Measurements from ENCODE around the gene CA5A.
"Not testable (repeated sequence)": the region's sequence is repeated elsewhere in the genome, so short reads cannot be mapped to it uniquely, and the experiment has no call there.

The CA5A gene

GRCh38 chr16:87949071-87949744, 12.9 kb upstream of the CA5A start:
- DNase-seq (ENCODE audit: low read depth in 2 of 3, low spot score in 1 of 3): no peak

GRCh38 chr16:87948735-87949070, 12.4 kb upstream of the CA5A start:
- DNase-seq (ENCODE audit: low read depth in 2 of 3, low spot score in 1 of 3): no peak

GRCh38 chr16:87948119-87948545, 11.8 kb upstream of the CA5A start:
- no peak for DNase-seq (ENCODE audit: low read depth in 2 of 3, low spot score in 1 of 3)

- DNase-seq (ENCODE audit: low read depth in 2 of 3, low spot score in 1 of 3): no peak
Observed at GRCh38 chr16:87947356-87948118, 11.2 kb upstream of the CA5A start.

- no peak for DNase-seq (ENCODE audit: low read depth in 2 of 3, low spot score in 1 of 3)
Observed at GRCh38 chr16:87946596-87947347, 10.4 kb upstream of the CA5A start.

- no peak for DNase-seq (ENCODE audit: low read depth in 2 of 3, low spot score in 1 of 3)
Observed at GRCh38 chr16:87945351-87946042, 9.2 kb upstream of the CA5A start.

- no peak for DNase-seq (ENCODE audit: low read depth in 2 of 3, low spot score in 1 of 3)
Observed at GRCh38 chr16:87942680-87943079, 6.4 kb upstream of the CA5A start.

- no peak for DNase-seq (ENCODE audit: low read depth in 2 of 3, low spot score in 1 of 3)
Observed at GRCh38 chr16:87939562-87940423, 3.5 kb upstream of the CA5A start.

- no peak for DNase-seq (ENCODE audit: low read depth in 2 of 3, low spot score in 1 of 3)
Observed at GRCh38 chr16:87938412-87938949, 2.2 kb upstream of the CA5A start.

GRCh38 chr16:87937231-87937542, 858 bp upstream of the CA5A start:
- DNase-seq (ENCODE audit: low read depth in 2 of 3, low spot score in 1 of 3): not testable (repeated sequence)

- DNase-seq (ENCODE audit: low read depth in 2 of 3, low spot score in 1 of 3): not testable (repeated sequence)
Observed at GRCh38 chr16:87936016-87936374, 334 bp downstream of the CA5A start.

- DNase-seq (ENCODE audit: low read depth in 2 of 3, low spot score in 1 of 3): not testable (repeated sequence)
Observed at GRCh38 chr16:87934752-87935425, 1.4 kb downstream of the CA5A start.

- DNase-seq (ENCODE audit: low read depth in 2 of 3, low spot score in 1 of 3): no peak
Observed at GRCh38 chr16:87933140-87933495, 3.2 kb downstream of the CA5A start.

GRCh38 chr16:87932475-87933139, 3.7 kb downstream of the CA5A start:
- not testable (repeated sequence) for DNase-seq (ENCODE audit: low read depth in 2 of 3, low spot score in 1 of 3)

GRCh38 chr16:87931504-87931903, 4.8 kb downstream of the CA5A start:
- DNase-seq (ENCODE audit: low read depth in 2 of 3, low spot score in 1 of 3): no peak

GRCh38 chr16:87930456-87930855, 5.9 kb downstream of the CA5A start:
- DNase-seq (ENCODE audit: low read depth in 2 of 3, low spot score in 1 of 3): no peak

GRCh38 chr16:87929986-87930385, 6.3 kb downstream of the CA5A start:
- DNase-seq (ENCODE audit: low read depth in 2 of 3, low spot score in 1 of 3): no peak

GRCh38 chr16:87927195-87927562, 9.2 kb downstream of the CA5A start:
- no peak for DNase-seq (ENCODE audit: low read depth in 2 of 3, low spot score in 1 of 3)

All from stimulated activated CD4-positive, alpha-beta T cell treated with anti-CD3 and anti-CD28 coated beads, Interleukin-12 subunit alpha, Interleukin-12 subunit beta, amount 100 ng/mL, for 48 hours (primary cell).